Mammary epithelial cell (primary cell): Measurements from ENCODE around the gene MSRB2.

Source experiments
- EZH2 ChIP-seq: IDR thresholded peaks from 2 replicates; pipeline ENCODE4 v1.6.1; 2012; ENCODE audit warnings: low read length, inconsistent platforms, borderline replicate concordance
- TF ChIP-seq, protein P1 (sequence below), 2 donors: IDR thresholded peaks in 1 of 2; conservative IDR thresholded peaks in 1 of 2; 2 replicates each; pipeline ENCODE4 v1.5.1; 2011 to 2012; ENCODE audit warnings: inconsistent platforms in 2 of 2, low read length in 2 of 2, mild to moderate bottlenecking in 2 of 2, control low read depth in 1 of 2, low read depth in 1 of 2; ENCODE audit not compliant: insufficient read depth in 1 of 2; ENCODE audit errors: extremely low read depth in 1 of 2

DNA sequence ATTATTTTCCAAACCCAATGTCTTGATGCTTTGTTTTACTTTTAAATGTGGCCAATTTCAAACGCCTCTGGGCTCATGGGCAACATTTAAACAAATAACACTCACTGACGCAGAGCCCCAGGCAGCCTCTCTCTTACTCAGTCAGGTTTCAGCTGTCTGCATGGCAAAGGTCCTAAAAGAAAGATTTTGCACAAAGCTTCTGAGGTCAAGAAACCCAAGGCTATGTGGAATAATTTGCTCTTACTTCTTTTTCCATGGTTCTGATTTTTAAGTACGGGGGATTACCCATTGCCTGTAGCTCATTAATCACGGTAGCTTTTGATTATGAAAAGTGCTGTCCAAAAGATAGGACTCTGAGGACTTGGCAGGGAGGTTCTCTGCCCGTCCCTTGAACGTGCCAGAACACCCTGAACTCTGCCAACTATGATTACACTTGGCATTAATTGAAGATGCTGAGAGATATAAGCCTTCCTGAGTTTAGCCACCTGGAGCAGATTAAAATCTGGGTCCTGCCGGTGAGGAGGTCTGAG lies 14.1 kb upstream of the MSRB2 start:
- TF ChIP-seq, protein P1, sequence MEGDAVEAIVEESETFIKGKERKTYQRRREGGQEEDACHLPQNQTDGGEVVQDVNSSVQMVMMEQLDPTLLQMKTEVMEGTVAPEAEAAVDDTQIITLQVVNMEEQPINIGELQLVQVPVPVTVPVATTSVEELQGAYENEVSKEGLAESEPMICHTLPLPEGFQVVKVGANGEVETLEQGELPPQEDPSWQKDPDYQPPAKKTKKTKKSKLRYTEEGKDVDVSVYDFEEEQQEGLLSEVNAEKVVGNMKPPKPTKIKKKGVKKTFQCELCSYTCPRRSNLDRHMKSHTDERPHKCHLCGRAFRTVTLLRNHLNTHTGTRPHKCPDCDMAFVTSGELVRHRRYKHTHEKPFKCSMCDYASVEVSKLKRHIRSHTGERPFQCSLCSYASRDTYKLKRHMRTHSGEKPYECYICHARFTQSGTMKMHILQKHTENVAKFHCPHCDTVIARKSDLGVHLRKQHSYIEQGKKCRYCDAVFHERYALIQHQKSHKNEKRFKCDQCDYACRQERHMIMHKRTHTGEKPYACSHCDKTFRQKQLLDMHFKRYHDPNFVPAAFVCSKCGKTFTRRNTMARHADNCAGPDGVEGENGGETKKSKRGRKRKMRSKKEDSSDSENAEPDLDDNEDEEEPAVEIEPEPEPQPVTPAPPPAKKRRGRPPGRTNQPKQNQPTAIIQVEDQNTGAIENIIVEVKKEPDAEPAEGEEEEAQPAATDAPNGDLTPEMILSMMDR (conservative IDR thresholded peaks at IDR 0.05 in 1 of 2, IDR thresholded peaks at IDR 0.05 in 1 of 2; ENCODE audit: extremely low read depth in 1 of 2, insufficient read depth in 1 of 2, low read depth in 1 of 2, low read length in 2 of 2), result no peak
- TF ChIP-seq EZH2, result no peak
